MM.1S (cell line): ENCODE results near the gene TSN.

Experiments
- CTCF ChIP-seq: fragments of 300-600 bp; sonication (generic); IDR thresholded peaks from 2 replicates; pipeline ENCODE4 v1.5.1; 2016; ENCODE audit warnings: antibody characterized with exemption, low read length, mixed read lengths
- EZH2 ChIP-seq: fragments of 300-600 bp; sonication (generic); optimal IDR thresholded peaks from 2 replicates; pipeline ENCODE3; 2017; ENCODE audit warnings: low read depth, mild to moderate bottlenecking, antibody characterized with exemption, low read length, mixed read lengths

GRCh38 chr2:121768143-121768755 is 12.8 kb downstream of the TSN start:
- TF ChIP-seq CTCF: no peak
- no peak for TF ChIP-seq EZH2
